ENCODE results near the gene SPAG6. TPM values are rescaled to one million over a fixed set of nuclear protein-coding genes. Genes with fewer than 3 reads are reported as not detected.

SPAG6 gene
- total RNA-seq, 2 experiments from 2014 or later = not detected

- Mint-ChIP-seq H3K4me3 (no peak overlapping the region), H3K36me3 (ENCODE audit: low read depth) (no peaks in the 10 kb centered on the region), H3K9me3 (no peaks in the 10 kb centered on the region), H3K27me3 (no peaks in the 10 kb centered on the region), H3K4me1 (ENCODE audit: low read depth) (peaks cover 16% of the 10 kb centered on the region), H3K27ac (no peak overlapping the region)
- no peak for TF ChIP-seq CTCF (IDR thresholded peaks at IDR 0.05)
- no peak for DNase-seq
- ATAC-seq = no peak
- CTCF ChIA-PET = no interaction called here
- POLR2A ChIA-PET = interaction anchor here (0.6 kb wide), 1 partner anchor 167 kb away, joined by 3 read pairs; no protein-coding TSS in a partner anchor
- intact Hi-C loops (cut with micrococcal nuclease) = no loop called here
These were observed 27.6 kb downstream of the SPAG6 start for GRCh38 chr10:22372917-22373316.

DNA sequence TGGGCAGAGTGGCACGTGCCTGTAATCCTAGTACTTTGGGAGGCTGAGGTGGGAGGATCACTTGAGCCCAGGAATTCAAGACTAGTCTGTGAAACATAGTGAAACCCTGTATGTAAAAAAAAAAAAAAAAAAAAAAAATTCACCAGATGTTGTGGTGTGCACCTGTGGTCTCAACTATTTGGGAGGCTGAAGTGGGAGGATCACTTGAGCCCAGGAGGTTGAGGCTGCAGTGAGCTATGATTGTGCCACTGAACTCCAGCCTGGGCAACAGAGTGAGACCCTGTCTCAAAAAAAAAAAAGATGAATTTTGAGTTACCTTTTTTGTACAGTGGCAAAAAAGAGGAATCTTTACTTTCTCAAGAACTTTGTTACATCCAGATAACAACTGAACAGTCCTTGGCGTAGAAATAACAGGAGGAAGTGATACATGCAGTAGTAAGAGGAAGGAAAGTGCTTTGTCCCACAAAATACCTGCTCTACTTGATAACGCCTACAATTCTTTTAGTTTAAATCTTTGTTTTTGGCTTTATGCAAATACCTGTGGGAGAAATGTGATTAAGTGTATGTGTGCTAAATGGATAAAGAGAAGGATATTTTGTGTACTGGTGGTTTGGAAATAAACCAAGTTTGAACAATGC lies 29.3 kb downstream of the SPAG6 start:
- Mint-ChIP-seq H3K36me3 (ENCODE audit: low read depth) (no peaks in the 10 kb centered on the region), H3K4me3 (no peak overlapping the region), H3K9me3 (no peaks in the 10 kb centered on the region), H3K27me3 (no peaks in the 10 kb centered on the region), H3K27ac (no peak overlapping the region), H3K4me1 (ENCODE audit: low read depth) (peaks cover 17% of the 10 kb centered on the region)
- intact Hi-C loops (cut with micrococcal nuclease) = no loop called here
- ChIA-PET POLR2A (no interaction called here), CTCF (no interaction called here)
- no peak for ATAC-seq
- TF ChIP-seq CTCF (IDR thresholded peaks at IDR 0.05) = no peak
- no peak for DNase-seq

DNA sequence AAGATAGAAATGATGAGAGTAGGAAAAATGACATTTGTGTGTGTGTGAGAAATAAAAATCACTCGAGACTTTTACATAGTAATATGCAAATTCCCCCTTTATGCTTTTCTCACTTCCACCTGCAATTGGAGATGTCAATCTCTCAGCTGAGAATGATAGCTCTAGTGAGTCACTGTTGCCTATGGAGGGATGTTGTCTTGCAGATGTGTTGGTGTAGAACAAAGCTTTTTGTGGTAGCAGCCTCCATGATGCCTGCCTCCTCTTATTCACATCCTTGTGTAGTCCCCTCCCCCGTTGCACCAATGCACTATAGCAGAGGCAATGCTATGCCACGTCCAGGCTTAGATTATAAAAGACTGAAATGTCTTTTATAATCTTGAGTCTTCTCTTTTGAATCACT lies 33.8 kb downstream of the SPAG6 start:
- no peak for TF ChIP-seq CTCF (IDR thresholded peaks at IDR 0.05)
- Mint-ChIP-seq H3K4me3 (no peak overlapping the region), H3K27me3 (peaks cover 2% of the 10 kb centered on the region), H3K9me3 (no peaks in the 10 kb centered on the region), H3K36me3 (ENCODE audit: low read depth) (no peaks in the 10 kb centered on the region), H3K4me1 (ENCODE audit: low read depth) (peaks cover 14% of the 10 kb centered on the region), H3K27ac (peak overlapping the region; percentile 74)
- intact Hi-C loops (cut with micrococcal nuclease) = no loop called here
- ChIA-PET POLR2A (interaction anchor here (0.7 to 0.9 kb wide), 2 partner anchors 34 to 593 kb away, joined by 3 read pairs; partner anchors contain the start of gene SPAG6), CTCF (interaction anchor here (1.1 to 1.2 kb wide), 2 partner anchors 9 to 11 kb away, joined by 3 to 5 read pairs; no protein-coding TSS in a partner anchor)
- DNase-seq = peak; percentile 85
- peak; percentile 96 for ATAC-seq

- ATAC-seq = no peak
- TF ChIP-seq CTCF (IDR thresholded peaks at IDR 0.05) = no peak
- H3K27me3 Mint-ChIP-seq = peaks cover 2% of the 10 kb centered on the region
- H3K9me3 Mint-ChIP-seq = no peaks in the 10 kb centered on the region
- no peaks in the 10 kb centered on the region for H3K36me3 Mint-ChIP-seq (ENCODE audit: low read depth)
- peaks cover 14% of the 10 kb centered on the region for H3K4me1 Mint-ChIP-seq (ENCODE audit: low read depth)
- no peak overlapping the region for H3K27ac Mint-ChIP-seq
- intact Hi-C loops (cut with micrococcal nuclease) = no loop called here
- no peak for DNase-seq
- CTCF ChIA-PET = interaction anchor here (0.7 kb wide), 1 partner anchor 377 kb away, joined by 3 read pairs; no protein-coding TSS in a partner anchor
- H3K4me3 Mint-ChIP-seq = no peak overlapping the region
- POLR2A ChIA-PET = interaction anchor here (0.6 kb wide), 1 partner anchor 786 kb away, joined by 3 read pairs; no protein-coding TSS in a partner anchor
These were observed 36.0 kb downstream of the SPAG6 start for GRCh38 chr10:22381262-22381661.

DNA sequence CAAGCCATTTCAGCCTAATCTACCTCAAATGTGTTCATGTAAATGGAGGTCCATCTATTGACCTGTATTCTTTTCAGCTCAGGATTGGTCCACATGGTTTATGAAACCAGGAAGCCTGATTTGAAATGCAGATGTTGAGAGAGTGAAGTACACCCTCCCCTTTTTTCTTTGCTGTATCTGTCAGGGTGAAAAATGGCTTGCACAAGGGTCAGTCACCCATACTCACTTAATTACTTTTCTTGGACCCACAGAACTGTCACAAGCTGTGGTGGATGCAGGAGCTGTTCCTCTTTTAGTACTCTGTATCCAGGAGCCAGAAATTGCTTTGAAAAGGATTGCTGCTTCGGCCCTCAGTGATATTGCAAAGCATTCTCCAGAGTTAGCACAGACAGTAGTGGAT lies 41.2 kb downstream of the SPAG6 start:
- Mint-ChIP-seq H3K4me3 (no peak overlapping the region), H3K36me3 (ENCODE audit: low read depth) (no peaks in the 10 kb centered on the region), H3K4me1 (ENCODE audit: low read depth) (peaks cover 3% of the 10 kb centered on the region), H3K9me3 (no peaks in the 10 kb centered on the region), H3K27me3 (peaks cover 5% of the 10 kb centered on the region), H3K27ac (no peak overlapping the region)
- CTCF ChIA-PET = no interaction called here
- intact Hi-C loops (cut with micrococcal nuclease) = no loop called here
- POLR2A ChIA-PET = no interaction called here
- ATAC-seq (no peak), DNase-seq (no peak)
- TF ChIP-seq CTCF (IDR thresholded peaks at IDR 0.05) = no peak

Data from activated CD8-positive, alpha-beta T cell treated with anti-CD3 and anti-CD28 coated beads for 36 hours (primary cell).